SW480 (cell line): ENCODE results near the gene ERCC3.

Experiments used
- DNase-seq: peaks from one replicate; pipeline ENCODE4 v3.0.0-alpha.2; 2016; ENCODE audit warnings: low spot score

ERCC3 gene

GRCh38 chr2:127293748-127294562 lies at the start of gene ERCC3:
Gene ERCC3, minus strand, starts transcription at chr2:127294144. Its CDS starts 63 bp downstream, at chr2:127294081.
- DNase-seq, result peak; percentile 79

- DNase-seq, result no peak
These were observed 49.3 kb upstream of the ERCC3 start for GRCh38 chr2:127343277-127343676.

GRCh38 chr2:127342101-127342500 lies 48.2 kb upstream of the ERCC3 start:
- no peak for DNase-seq

DNA sequence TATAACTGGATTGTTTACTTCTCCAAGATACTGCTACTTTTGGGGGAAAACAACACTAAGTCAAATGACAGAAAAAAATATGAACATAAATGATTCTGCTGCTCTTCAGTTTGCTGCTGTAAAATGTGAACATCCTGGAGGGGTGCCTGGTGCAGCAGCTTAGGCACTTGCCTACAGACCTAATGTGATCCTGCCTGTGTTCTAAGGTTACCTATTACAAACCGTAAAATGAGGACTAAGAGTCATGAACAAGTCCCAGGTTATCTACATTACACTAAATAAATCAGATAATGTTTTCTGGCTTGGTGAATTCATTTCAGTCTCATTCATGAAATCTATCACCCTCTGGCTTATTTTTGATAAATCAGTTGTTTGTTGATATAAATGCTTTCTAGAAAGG lies 38.4 kb upstream of the ERCC3 start:
- no peak for DNase-seq

DNA sequence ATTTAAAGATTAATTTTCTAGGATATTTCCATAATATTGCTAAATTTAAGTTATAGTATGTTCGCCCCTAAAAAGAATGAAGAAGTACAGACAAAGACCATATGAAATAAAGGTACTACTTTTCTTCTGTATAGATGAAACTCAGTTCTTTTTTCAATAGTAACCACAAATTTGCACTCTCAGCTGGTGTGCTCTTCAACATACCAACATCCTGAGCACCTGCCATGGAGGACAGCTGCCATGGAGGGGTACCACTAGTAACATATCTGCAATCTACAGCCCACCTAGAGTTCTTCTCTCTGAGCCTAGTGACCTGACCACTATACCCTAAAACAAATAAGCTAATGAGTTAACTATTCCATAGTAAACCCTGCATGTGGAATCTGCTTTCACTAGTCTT lies 36.8 kb upstream of the ERCC3 start:
- DNase-seq, result no peak

GRCh38 chr2:127326289-127326945 lies 32.5 kb upstream of the ERCC3 start:
- no peak for DNase-seq

- peak; percentile 40 for DNase-seq
These were observed 30.7 kb upstream of the ERCC3 start for GRCh38 chr2:127324635-127325034.

DNA sequence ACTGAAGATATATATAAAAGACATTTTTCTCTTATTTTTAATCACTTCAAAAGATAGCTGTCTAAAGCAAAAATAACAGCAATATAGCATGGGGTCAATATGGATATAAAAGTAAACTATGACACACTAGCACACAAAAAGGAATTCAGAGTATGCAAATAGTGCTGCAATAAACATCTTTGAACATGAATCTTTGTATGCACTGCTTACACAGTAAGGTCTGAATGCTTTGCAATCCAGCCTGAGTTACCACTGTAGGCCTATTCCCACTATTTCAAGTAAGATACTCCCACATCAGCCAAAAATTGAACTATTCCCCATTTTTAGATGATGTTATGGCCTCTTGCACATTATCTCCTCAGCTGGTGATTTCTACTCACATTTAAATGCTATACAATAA lies 27.4 kb upstream of the ERCC3 start:
- no peak for DNase-seq

- DNase-seq, result no peak
These were observed 26.8 kb upstream of the ERCC3 start for GRCh38 chr2:127320586-127321275.

- no peak for DNase-seq
These were observed 26.1 kb upstream of the ERCC3 start for GRCh38 chr2:127320067-127320466.

DNA sequence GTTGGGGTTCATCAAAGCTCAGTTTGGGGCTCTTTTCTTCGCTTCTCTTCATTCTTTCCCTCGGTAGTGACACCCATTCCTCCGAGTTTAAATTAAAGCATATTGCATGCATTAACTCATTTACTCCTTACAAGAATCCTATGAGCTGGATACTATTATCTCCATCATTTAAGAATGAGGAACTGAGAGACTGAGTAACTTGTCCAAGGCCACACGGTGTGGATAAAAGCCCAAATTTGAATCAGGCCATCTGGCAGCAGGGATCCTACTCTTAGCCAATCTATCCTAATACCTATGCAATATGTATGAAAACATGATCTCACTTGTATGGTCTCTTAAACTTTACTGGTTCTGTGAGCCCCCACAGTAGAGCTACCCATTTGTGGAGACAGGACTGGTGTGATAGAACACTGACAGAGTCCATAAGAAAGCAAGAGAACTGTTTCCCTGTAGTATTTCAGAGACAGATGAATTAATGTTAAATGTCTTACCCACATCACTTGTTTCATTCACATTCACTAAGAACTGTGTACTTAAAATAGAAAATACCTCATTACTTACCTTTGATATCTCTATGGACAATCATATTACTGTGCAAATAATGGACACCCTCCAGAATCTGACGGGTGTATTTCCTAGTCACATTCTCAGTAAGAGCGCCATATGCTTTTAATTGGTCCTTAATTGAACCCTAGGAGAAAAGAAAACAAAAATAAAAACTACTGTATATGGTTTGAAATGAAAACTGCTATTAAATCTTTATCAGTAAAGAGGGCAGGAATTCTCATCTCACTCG lies 20.4 kb upstream of the ERCC3 start:
- DNase-seq, result no peak

DNA sequence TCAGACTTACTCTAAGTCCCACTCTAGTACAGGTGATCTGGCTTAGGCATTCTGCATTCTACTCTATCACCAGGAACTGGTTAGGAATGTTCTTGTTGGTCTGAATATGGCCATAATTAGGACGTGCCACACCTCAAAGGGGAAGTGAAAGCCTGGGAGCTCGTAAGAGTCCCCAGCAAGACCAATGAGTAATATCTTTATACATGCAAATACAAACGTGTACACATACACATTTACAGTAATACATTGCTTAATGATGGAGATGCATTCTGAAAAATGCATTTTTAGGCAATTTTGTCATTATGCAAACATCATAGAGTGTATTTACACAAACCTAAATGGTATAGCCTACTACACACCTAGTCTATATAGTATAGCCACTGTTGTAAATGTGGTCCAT lies 19.5 kb upstream of the ERCC3 start:
- DNase-seq, result no peak

DNA sequence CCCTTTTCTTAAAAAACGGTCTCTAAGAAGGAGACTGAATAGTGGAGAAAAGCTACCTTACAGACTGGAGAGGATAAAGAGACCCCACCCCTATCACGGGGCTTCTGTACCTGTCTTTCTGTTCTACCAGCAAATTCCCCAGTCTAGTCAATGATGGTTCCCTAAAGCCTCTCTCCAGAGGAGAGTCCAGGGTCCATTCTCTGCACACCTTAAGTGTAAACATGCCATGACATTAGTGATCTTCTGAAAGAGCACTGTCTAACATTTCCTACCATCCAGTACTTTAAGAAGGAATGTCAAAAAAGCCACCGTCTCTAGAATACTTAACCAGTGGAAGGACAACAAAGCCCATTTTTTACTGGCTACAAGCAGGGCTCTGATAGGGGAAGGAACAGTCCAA lies 17.0 kb upstream of the ERCC3 start:
- DNase-seq, result no peak

- no peak for DNase-seq
These were observed 15.5 kb upstream of the ERCC3 start for GRCh38 chr2:127309468-127309867.

DNA sequence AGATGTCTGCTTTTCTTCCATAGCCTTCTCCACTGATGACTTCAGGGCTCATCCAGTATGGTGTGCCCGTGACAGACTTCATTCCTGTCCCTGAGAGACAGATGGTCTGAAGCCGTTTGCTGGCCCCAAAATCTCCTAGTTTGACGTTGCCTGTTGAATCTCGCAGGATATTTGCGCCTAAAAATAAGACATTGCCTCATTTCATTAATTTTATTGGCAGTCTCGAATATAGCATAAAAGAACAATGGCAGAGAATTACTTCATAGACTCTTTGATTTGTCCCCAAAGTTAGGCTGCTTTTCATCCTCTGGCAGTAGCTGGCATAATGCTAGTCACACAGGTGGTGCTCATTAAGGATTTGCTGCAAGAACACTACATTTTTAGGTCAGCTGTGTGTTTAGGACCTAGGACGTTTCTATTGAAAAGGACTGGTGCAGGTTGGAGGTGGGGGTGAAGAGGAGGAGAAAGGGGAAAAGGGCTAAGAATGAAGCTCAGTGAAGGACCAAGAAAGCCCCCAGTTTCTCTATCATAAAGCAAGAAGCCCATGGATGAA lies 14.7 kb upstream of the ERCC3 start:
- no peak for DNase-seq

DNA sequence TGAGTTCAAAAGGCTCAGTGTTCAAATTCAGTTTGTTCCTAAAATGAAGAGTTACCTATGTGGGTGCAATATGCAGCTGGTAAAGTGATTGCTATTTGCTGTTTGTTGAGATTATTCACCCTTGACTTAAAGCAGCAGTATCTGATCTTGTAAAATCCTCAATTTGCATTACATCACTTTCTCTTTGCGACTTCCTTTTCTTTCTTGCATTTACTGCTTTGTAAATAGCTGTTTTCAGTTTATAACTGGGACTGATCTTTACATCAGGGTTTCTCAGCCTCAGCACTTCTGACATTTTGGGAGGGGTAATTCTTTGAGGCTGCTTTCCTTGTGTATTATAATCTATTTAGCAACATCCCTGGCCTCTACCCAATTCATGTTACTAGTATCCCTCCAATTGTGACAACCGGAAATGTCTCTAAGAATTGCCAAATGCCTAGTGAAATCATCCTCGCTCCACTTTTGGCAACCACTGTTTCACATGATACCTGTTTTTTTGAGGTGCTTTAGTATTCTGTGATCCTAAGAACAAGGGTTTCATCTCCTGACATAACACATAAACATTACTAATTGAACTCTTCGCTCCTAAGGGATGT lies 12.1 kb upstream of the ERCC3 start:
- no peak for DNase-seq

DNA sequence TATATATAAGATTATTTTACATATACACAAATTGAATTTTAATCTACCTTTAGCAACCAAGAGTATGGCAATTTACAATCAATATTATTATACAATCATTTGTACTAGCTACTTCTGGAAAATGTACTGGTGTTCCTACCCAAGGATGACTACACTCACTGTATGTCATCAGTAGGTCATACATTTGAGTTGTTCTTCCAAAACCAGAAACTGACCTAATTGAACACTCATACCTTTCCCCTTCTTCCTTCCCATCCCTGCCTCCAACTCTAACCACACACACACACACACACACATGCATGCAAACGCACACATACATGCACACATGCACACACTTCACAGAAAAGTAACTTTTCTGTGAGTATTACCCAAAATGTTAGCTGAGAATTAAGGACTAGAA lies 8.2 kb upstream of the ERCC3 start:
- no peak for DNase-seq

GRCh38 chr2:127293386-127293747 lies 577 bp downstream of the ERCC3 start:
- no peak for DNase-seq

DNA sequence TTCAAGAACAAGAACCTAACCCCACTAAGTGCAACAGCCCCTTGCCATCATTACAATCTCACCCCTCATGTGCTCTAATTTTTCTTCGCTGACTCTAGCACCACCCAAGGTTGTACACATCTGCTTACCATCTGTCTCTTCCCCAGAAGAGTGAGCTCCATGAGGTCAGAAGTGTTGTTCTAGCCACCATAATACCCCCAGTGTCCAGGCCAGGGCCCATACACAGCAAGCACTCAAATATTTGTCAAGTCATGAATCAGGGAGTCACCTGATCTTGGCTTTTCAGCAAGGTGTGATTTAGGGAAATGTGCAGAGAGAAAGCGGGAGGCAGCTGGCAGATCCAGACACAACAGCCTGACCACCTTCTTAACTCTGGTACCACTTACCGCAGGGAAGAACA lies 5.7 kb downstream of the ERCC3 start:
- DNase-seq, result no peak

DNA sequence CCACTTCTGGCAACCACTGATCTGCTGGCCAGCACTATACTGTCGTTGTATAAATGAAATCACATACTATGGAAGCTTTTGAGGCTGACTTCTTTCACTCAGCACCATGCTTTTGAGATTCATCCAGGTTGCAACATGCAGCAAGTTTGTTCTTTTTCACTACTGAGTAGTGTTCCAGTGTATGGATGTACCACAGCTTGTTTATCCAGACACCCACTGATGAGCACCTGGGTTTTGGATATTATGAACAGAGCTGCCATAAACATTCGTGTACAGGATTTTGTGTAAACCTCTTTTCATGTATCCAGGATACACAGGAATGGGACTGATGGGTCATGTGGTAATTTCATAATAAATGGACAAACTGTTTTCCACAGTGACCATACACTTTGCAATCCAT lies 10.7 kb downstream of the ERCC3 start:
- no peak for DNase-seq

DNA sequence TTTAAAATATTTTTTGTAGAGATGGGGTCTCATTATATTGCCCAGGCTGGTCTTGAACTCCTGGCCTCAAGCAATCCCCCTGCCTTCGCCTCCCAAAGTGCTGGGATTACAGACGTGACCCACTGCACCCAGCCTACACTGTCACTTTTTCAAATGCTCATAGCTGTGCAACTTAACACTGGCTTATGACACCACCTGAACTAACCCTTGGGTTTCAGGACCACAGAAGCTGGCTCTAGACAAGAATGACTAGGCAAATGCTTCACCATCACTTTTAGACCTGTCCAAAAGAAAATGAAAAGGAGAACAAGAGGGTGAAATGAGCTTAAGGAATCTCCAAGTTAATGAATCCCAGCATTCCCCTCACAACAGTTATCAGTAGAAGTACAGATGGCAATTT lies 13.3 kb downstream of the ERCC3 start:
- DNase-seq, result no peak

DNA sequence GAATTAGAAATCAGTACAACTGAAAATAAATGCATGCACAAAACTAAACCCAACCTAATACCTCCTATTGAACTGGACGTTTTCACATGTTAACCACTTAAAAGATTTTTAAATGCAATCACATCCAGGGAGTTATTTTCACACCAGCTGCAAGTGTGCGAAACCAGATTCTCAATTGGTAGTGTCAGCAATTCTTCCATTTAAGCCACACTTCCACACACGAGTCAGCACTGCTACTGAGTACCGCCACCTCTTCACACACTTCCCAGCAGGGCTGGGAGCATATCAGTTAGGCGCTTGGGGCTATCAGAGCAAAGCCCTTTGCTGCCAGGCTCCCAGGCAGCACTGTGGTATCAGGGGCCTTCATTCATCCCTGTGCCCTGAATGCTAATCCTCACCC lies 14.2 kb downstream of the ERCC3 start:
- no peak for DNase-seq
